ENCODE measurements around the gene PXK. TPM values are rescaled to one million over a fixed set of nuclear protein-coding genes. Genes with fewer than 3 reads are reported as not detected.

PXK gene
- total RNA-seq, 2 experiments from 2014 or later: 68.7 to 125 TPM

GRCh38 chr3:58416191-58416590 is 83.5 kb downstream of the PXK start:
- Histone ChIP-seq H3K9me3 (ENCODE audit: low read length) (no peaks in the 10 kb centered on the region), H3K9me2 (ENCODE audit: insufficient read depth, low read length) (no peaks in the 10 kb centered on the region), H4K20me1 (ENCODE audit: insufficient read depth, low read length) (no peaks in the 10 kb centered on the region), H3K4me1 (ENCODE audit: insufficient read depth, low read length, poor library complexity, severe bottlenecking) (peaks cover 11% of the 10 kb centered on the region), H3K4me3 (ENCODE audit: low read depth, low read length, poor library complexity, severe bottlenecking) (no peak overlapping the region), H3K27ac (ENCODE audit: low read depth, low read length, poor library complexity, severe bottlenecking) (no peak overlapping the region), H3K36me3 (ENCODE audit: insufficient read depth, low read length) (peaks cover 99% of the 10 kb centered on the region), H3K4me2 (ENCODE audit: low read length) (no peak overlapping the region), H2AFZ (ENCODE audit: low read length) (no peak overlapping the region), H3K79me2 (ENCODE audit: insufficient read depth, low read depth, low read length) (no peaks in the 10 kb centered on the region)
- CTCF ChIA-PET (ENCODE audit: unreplicated experiment): interaction anchor here (0.6 kb wide), 1 partner anchor 94 kb away, joined by 3 read pairs; no protein-coding TSS in a partner anchor
- no peak for DNase-seq (ENCODE audit: low spot score)
- no TSS peak for BruUV-seq (replicated peaks)
- POLR2A ChIA-PET: interaction anchor here (0.7 to 1.1 kb wide), 4 partner anchors 10 to 219 kb away, joined by 3 read pairs; no protein-coding TSS in a partner anchor
- intact Hi-C loops (cut with micrococcal nuclease; ENCODE audit: unreplicated experiment): loop anchor here (10.0 kb wide), 1 partner anchor 241 kb away; no protein-coding TSS in a partner anchor
- TF ChIP-seq EZH2phosphoT487 (IDR thresholded peaks at IDR 0.05; ENCODE audit: borderline replicate concordance, low read depth, low read length): no peak
- TF ChIP-seq CTCF (conservative IDR thresholded peaks at IDR 0.05; ENCODE audit: low read length): no peak

- Histone ChIP-seq H4K20me1 (ENCODE audit: insufficient read depth, low read length) (no peaks in the 10 kb centered on the region), H2AFZ (ENCODE audit: low read length) (no peak overlapping the region), H3K4me3 (ENCODE audit: low read depth, low read length, poor library complexity, severe bottlenecking) (no peak overlapping the region), H3K36me3 (ENCODE audit: insufficient read depth, low read length) (peaks cover 99% of the 10 kb centered on the region), H3K4me2 (ENCODE audit: low read length) (no peak overlapping the region), H3K9me3 (ENCODE audit: low read length) (no peaks in the 10 kb centered on the region), H3K79me2 (ENCODE audit: insufficient read depth, low read depth, low read length) (no peaks in the 10 kb centered on the region), H3K9me2 (ENCODE audit: insufficient read depth, low read length) (no peaks in the 10 kb centered on the region), H3K27ac (ENCODE audit: low read depth, low read length, poor library complexity, severe bottlenecking) (no peak overlapping the region), H3K4me1 (ENCODE audit: insufficient read depth, low read length, poor library complexity, severe bottlenecking) (peaks cover 11% of the 10 kb centered on the region)
- TF ChIP-seq CTCF (conservative IDR thresholded peaks at IDR 0.05; ENCODE audit: low read length): no peak
- no peak for TF ChIP-seq EZH2phosphoT487 (IDR thresholded peaks at IDR 0.05; ENCODE audit: borderline replicate concordance, low read depth, low read length)
- CTCF ChIA-PET (ENCODE audit: unreplicated experiment): no interaction called here
- intact Hi-C loops (cut with micrococcal nuclease; ENCODE audit: unreplicated experiment): loop anchor here (10.0 kb wide), 1 partner anchor 242 kb away; no protein-coding TSS in a partner anchor
- POLR2A ChIA-PET: interaction anchor here (0.6 to 0.8 kb wide), 2 partner anchors 12 to 83 kb away, joined by 3 read pairs; no protein-coding TSS in a partner anchor
- no TSS peak for BruUV-seq (replicated peaks)
- DNase-seq (ENCODE audit: low spot score): no peak
Observed at GRCh38 chr3:58417075-58417474, 84.4 kb downstream of the PXK start.

- peaks cover 99% of the 10 kb centered on the region for H3K36me3 ChIP-seq (ENCODE audit: insufficient read depth, low read length)
- no peaks in the 10 kb centered on the region for H3K9me3 ChIP-seq (ENCODE audit: low read length)
- H2AFZ ChIP-seq (ENCODE audit: low read length): no peak overlapping the region
- intact Hi-C loops (cut with micrococcal nuclease; ENCODE audit: unreplicated experiment): loop anchor here (10.0 kb wide), 1 partner anchor 243 kb away; no protein-coding TSS in a partner anchor
- POLR2A ChIA-PET: no interaction called here
- H3K4me3 ChIP-seq (ENCODE audit: low read depth, low read length, poor library complexity, severe bottlenecking): no peak overlapping the region
- no peak overlapping the region for H3K27ac ChIP-seq (ENCODE audit: low read depth, low read length, poor library complexity, severe bottlenecking)
- H3K9me2 ChIP-seq (ENCODE audit: insufficient read depth, low read length): no peaks in the 10 kb centered on the region
- peaks cover 11% of the 10 kb centered on the region for H3K4me1 ChIP-seq (ENCODE audit: insufficient read depth, low read length, poor library complexity, severe bottlenecking)
- H3K4me2 ChIP-seq (ENCODE audit: low read length): no peak overlapping the region
- no peak for TF ChIP-seq EZH2phosphoT487 (IDR thresholded peaks at IDR 0.05; ENCODE audit: borderline replicate concordance, low read depth, low read length)
- H4K20me1 ChIP-seq (ENCODE audit: insufficient read depth, low read length): no peaks in the 10 kb centered on the region
- BruUV-seq (replicated peaks): no TSS peak
- CTCF ChIA-PET (ENCODE audit: unreplicated experiment): interaction anchor here (1.2 kb wide), 1 partner anchor 111 kb away, joined by 3 read pairs; no protein-coding TSS in a partner anchor
- DNase-seq (ENCODE audit: low spot score): no peak
- no peaks in the 10 kb centered on the region for H3K79me2 ChIP-seq (ENCODE audit: insufficient read depth, low read depth, low read length)
Observed at GRCh38 chr3:58418227-58418626, 85.5 kb downstream of the PXK start.

Data from OCI-LY7 (cell line).